Amygdala (tissue), 56 donors: ENCODE results near the gene ABCA4.
"Not testable (repeated sequence)": the region's sequence is repeated elsewhere in the genome, so short reads cannot be mapped to it uniquely, and the experiment has no call there.

ENCODE experiments used
- DNase-seq, 56 donors: peaks; one replicate each; lab custom pipeline; 2025; lab: John Stamatoyannopoulos, UW

Gene ABCA4

GRCh38 chr1:94012708-94013366, 108.1 kb downstream of the ABCA4 start:
- no peak for DNase-seq

DNA sequence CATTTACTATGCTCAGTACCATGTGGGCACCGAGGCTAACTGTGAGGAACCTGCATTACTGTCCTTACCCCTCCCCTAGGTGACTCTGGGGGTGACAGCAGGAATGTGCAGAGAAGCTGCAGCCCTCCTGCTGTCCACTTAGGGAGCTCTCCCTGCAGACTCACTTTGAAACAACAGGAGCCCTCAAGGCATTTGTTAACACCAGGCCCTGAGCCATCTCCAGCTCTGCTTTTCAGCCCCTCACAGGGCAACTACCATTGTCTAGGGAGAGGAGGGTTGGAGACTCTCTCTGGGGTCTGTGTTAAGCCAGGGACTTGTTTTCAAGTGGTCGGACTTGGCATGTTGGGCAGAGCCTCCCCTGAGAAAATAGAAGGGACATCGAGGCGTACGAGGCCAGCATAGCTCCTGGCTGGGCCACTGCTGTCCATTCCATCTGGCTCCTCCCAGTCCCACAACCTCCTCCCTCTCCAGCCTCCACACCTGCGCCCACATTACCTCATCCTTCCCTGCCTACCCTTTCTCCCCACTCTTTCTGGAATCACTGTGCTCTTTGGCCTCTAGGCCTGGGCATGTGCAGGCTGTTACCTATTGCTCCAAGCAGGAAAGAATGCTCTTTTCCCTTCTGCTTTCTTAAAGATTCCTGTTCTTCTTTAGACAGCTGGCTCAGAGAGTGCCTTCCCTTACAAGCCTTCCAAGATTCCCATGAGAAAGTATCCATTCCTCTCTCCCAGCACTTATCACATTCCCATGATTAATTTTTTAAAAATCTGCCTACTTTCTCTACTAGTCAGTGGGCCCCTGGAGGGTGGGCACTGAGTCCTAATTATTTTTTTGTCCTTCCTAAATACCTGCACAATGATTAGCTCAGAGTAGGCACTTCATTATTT, 109.0 kb downstream of the ABCA4 start:
- no peak for DNase-seq

GRCh38 chr1:94011129-94011528, 109.8 kb downstream of the ABCA4 start:
- DNase-seq = no peak

GRCh38 chr1:94009304-94009703, 111.6 kb downstream of the ABCA4 start:
- DNase-seq = no peak

- DNase-seq = no peak
Observed at GRCh38 chr1:94006604-94007003, 114.3 kb downstream of the ABCA4 start.

DNA sequence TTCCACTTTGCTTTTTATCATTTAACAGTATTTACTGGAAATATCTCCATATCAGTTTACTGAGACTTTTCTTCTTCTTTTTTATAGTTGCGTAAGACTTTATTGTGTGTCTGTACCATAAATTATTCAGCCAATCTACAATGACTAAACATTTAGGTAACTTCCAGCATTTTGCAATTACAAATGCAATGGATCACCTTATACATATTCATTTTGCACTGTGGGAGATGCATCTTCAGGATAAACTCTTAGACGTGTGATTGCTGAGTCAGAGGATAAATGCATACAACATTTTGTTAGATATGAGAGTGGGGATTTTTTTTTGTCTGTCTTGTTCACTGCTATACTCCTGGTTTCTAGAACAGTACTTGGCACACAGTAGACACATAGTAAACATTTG, 116.0 kb downstream of the ABCA4 start:
- DNase-seq = no peak

DNA sequence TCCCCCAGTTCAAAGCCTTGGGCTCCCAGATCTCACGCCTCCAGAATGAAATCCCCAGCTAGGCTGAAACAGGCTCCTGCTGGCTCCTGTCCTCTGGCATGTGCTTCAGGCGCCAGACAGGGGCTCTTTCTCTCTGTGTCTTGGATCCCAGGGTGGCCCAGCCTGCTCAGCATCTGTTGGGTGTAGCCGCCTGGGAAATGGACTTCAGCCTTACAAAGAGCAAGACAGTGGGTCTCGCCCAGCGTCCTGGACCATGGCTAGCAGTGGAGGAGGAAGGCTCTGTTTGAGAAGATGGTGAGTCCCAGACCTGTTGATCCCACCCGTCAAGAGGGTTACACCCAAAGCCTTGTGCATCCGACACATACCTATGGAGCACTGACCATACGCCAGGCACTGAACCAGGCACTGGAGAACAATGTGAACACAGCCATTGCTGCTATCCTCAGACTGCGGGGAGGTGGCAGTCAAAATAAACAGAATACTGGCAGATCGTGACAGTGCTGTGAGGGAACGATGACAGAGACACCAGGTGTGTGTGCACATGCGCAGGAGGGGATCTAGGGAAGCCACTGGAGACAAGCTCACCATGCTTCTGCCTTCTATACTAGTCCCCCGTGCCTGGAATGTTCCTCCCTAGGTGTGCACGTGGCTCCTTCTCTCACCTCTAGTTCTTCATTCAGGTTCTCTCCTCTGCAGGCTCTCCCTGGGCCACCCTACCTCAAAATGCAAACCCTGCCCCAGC, 118.7 kb downstream of the ABCA4 start:
- no peak for DNase-seq

GRCh38 chr1:94001397-94002045, 119.4 kb downstream of the ABCA4 start:
- DNase-seq = no peak

GRCh38 chr1:94000510-94001282, 120.3 kb downstream of the ABCA4 start:
- no peak for DNase-seq

DNA sequence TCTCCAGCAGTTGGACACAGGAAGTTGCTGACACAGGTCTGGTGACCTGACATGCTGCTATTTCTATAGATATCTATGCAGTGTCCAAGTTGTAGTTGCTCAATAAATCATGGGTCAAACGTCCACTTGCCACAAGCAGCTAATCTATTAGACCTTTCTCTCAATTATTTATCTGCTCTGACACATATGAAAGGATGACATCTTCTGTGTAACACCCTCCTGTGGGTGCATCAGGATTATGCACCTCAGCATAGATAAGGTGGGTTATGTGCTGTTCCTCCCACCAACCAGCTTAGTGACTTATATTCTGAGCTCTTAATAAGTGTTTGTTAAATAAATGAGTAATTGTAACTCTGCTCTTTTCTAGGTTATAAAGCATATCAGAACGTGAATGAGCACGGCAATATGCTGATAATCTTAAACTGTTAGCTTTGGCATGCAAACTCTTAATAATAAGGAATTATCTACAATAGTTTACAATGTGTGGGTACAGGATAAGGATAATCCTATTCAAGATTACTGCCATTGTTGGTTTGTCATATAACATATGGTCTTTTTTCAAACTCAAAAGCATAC, 121.0 kb downstream of the ABCA4 start:
- no peak for DNase-seq

DNA sequence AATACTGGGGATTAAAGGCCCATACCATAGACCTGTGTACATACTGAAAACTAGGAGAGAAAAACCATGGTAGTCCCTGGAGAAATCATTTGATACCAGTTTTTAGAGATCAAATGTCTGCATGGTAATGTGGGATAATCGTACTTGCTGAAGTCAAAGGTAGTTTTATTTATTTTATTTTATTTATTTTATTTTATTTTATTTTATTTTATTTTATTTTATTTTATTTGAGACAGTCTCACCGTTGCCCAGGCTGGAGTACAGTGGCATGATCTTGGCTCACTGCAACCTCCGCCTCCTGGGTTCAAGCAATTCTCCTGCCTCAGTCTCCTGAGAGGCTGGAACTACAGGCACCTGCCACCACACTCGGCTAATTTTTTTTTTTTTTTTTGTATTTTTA, 122.4 kb downstream of the ABCA4 start:
- not testable (repeated sequence) for DNase-seq

DNA sequence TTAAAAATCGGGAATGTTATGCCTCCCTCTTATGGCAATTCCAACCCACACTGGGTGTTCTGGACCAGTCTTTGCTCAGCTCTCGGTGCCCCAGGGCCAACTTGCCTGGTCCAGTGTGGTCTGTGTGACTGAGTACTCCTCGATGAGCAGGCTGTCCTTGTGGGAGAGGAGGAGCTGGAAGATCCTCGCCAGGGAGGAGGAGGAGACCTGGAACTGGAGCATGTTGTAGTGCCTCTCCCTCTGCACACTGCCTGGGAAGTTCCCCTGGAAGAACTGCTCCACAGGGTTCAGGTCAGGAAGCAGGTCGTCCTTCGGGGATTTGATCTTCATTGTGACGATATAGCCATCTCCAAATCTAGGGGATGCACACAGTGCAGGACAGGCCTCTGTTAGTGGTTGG, 123.2 kb downstream of the ABCA4 start:
- DNase-seq = no peak

- no peak for DNase-seq
Observed at GRCh38 chr1:93995837-93996536, 125.0 kb downstream of the ABCA4 start.

DNA sequence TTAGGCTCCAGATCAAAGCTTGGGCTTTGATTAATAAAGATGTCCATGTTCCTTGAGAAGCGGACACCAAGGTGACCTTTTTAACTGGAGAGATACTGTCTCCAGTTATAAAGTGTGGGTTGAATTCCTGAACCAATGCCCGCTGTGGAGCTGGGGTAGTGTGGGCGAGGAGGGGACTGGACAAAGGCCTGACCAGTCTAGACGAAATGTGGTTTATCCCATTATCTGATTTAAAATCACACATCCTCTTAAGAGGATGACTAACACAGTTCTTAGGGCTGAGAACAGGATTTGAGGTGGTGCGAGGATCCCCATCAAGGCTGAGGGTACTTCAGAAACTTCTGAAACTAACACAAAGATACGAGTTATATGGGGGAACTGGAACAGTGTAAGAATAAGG, 127.2 kb downstream of the ABCA4 start:
- DNase-seq = no peak

DNA sequence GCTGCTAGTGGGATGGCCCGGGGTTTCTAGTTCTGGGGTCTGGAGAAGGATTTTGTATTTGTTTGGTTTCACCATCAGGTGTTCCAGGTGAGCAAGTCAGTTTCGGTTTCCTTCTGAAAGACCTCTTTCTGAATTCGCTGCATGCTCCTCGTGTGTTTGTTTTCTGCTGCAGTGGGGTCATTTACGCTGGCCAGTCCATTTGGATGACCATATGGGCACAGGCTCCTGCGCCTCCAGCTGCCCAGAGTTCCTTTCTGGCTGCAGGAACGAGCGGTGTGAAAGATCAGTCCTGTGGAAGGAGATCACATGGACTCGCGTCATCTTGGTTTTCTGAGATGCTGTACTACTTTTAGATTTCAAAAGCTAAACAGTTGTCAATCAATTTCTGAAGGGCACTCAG, 128.0 kb downstream of the ABCA4 start:
- DNase-seq = no peak

GRCh38 chr1:93992190-93992589, 128.8 kb downstream of the ABCA4 start:
- no peak for DNase-seq

DNA sequence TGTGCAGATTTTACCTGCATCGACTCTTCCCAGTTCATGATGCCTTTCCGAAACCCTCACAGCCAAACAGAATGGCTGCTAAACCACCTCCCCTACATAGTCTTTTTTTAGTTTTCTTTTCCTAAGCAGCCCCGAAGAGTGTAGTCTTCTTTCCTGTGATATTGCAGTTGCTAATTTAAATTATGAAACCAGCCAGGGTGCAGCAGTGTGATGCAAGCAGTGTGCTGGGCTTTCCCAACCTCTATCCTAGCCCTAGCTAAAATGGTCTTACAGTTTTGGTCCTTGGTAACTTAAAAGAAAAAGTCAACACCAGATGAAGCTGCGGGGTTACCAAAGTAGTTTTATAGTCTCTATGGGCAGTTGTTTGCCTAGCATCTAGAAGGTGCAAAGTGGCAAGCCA, 129.7 kb downstream of the ABCA4 start:
- no peak for DNase-seq

GRCh38 chr1:93990477-93990876, 130.5 kb downstream of the ABCA4 start:
- DNase-seq = not testable (repeated sequence)

GRCh38 chr1:93990010-93990409, 130.9 kb downstream of the ABCA4 start:
- no peak for DNase-seq
